K562 (cell line): ENCODE measurements around the gene PRPF8. TPM values are rescaled to one million over a fixed set of nuclear protein-coding genes. Genes with fewer than 3 reads are reported as not detected.

Experiments
- BCL6 ChIP-seq: fragments of 250-450 bp; sonication (Bioruptor Pico); IDR thresholded peaks from 2 replicates; pipeline ENCODE4 v1.4.0; 2020
- FOXK1 ChIP-seq: sonication (generic); formaldehyde crosslinking; IDR thresholded peaks from 2 replicates; pipeline ENCODE4 v1.8.0; 2022; ENCODE audit warnings: missing genetic modification reagents, mild to moderate bottlenecking, borderline replicate concordance
- FUS ChIP-seq: fragments of 200-400 bp; formaldehyde crosslinking; optimal IDR thresholded peaks from 2 replicates; pipeline ENCODE3; 2017; ENCODE audit warnings: low read depth, low read length
- KAT8 ChIP-seq: fragments of 450-650 bp; IDR thresholded peaks from 2 replicates; pipeline ENCODE4 v1.6.1; 2016; ENCODE audit warnings: low read depth, mild to moderate bottlenecking
- MAZ ChIP-seq, 2 experiments: fragments of 450-650 bp in 1 of 2; sonication (generic) in 1 of 2; formaldehyde crosslinking; IDR thresholded peaks in 1 of 2; conservative IDR thresholded peaks in 1 of 2; 2 replicates each; pipeline versions ENCODE4 v1.4.0 to v1.5.0; 2020; ENCODE audit warnings: mild to moderate bottlenecking in 1 of 2, missing genetic modification reagents in 1 of 2
- MECOM ChIP-seq: fragments of 250-450 bp; sonication (Bioruptor Pico); IDR thresholded peaks from 2 replicates; pipeline ENCODE4 v1.8.0; 2022; ENCODE audit warnings: inconsistent platforms
- MITF ChIP-seq: IDR thresholded peaks from 2 replicates; pipeline ENCODE4 v1.6.1; 2014; ENCODE audit warnings: antibody characterized with exemption
- PHF20 ChIP-seq: fragments of 450-650 bp; IDR thresholded peaks from 2 replicates; pipeline ENCODE4 v1.6.1; 2018; ENCODE audit not compliant: partially characterized antibody
- RBBP5 ChIP-seq: fragments of 200-600 bp; sonication (generic); IDR thresholded peaks from 2 replicates; pipeline ENCODE4 v1.6.1; 2012; ENCODE audit warnings: borderline replicate concordance, mild to moderate bottlenecking, low read length, control low read depth, inconsistent platforms; ENCODE audit not compliant: insufficient read depth, poor library complexity, severe bottlenecking
- SIRT6 ChIP-seq: IDR thresholded peaks from one replicate; pipeline ENCODE4 v1.6.1; 2012; ENCODE audit warnings: low read depth, mild to moderate bottlenecking, control low read depth, inconsistent platforms, low read length, moderate library complexity
- TRIM28 ChIP-seq: fragments of 450-650 bp; IDR thresholded peaks from 2 replicates; pipeline ENCODE4 v1.6.1; 2017
- ZNF239 ChIP-seq: fragments of 250-450 bp; sonication (Bioruptor Pico); IDR thresholded peaks from 2 replicates; pipeline ENCODE4 v1.4.0; 2020; ENCODE audit warnings: mild to moderate bottlenecking
- polyA plus RNA-seq, 8 experiments: library from polyadenylated mRNA; depleted of rRNA in 4 of 8; stranded (reverse) in 5 of 8; unstranded in 3 of 8; fragments of >200 nt; fragmentation: Nextera tagmentation in 2 of 8; fragmentation: Illumina TruSeq in 1 of 8; extraction: Ambion mirVana in 2 of 8; extraction: Trizol in 1 of 8; gene quantifications; 2 replicates each; pipeline versions ENCODE4 v1.2.1 to v1.2.3, GENCODE V29; 2011 to 2014; ENCODE audit warnings: inconsistent platforms in 1 of 8, missing spikeins in 1 of 8
- total RNA-seq, 7 experiments: library from RNA; depleted of rRNA in 6 of 7; stranded (reverse); fragments of >200 nt in 6 of 7; fragmentation: Illumina TruSeq in 2 of 7; extraction: Trizol in 2 of 7; gene quantifications; 2 replicates each; pipeline versions ENCODE4 v1.2.1 to v1.2.3, GENCODE V29; 2011 to 2021; ENCODE audit warnings: low replicate concordance in 1 of 7
- TF ChIP-seq, protein P1 (sequence below): sonication (generic); formaldehyde crosslinking; IDR thresholded peaks from 2 replicates; pipeline ENCODE4 v1.8.1; 2023; ENCODE audit warnings: missing genetic modification reagents, mild to moderate bottlenecking, borderline replicate concordance
- TF ChIP-seq, protein P2 (sequence below): fragments of 250-450 bp; sonication (Bioruptor Pico); IDR thresholded peaks from 2 replicates; pipeline ENCODE4 v1.8.0; 2022; ENCODE audit warnings: inconsistent platforms
- TF ChIP-seq, protein P3 (sequence below): fragments of 450-650 bp; IDR thresholded peaks from 2 replicates; pipeline ENCODE4 v1.6.1; 2017; ENCODE audit warnings: antibody characterized with exemption, mild to moderate bottlenecking

Gene PRPF8
- total and polyA plus RNA-seq, 9 of the 15 experiments (the other 6 are each of a cell fraction or from before 2014, with no cell fraction given): 64.3 to 294 (median 85.9) TPM

DNA sequence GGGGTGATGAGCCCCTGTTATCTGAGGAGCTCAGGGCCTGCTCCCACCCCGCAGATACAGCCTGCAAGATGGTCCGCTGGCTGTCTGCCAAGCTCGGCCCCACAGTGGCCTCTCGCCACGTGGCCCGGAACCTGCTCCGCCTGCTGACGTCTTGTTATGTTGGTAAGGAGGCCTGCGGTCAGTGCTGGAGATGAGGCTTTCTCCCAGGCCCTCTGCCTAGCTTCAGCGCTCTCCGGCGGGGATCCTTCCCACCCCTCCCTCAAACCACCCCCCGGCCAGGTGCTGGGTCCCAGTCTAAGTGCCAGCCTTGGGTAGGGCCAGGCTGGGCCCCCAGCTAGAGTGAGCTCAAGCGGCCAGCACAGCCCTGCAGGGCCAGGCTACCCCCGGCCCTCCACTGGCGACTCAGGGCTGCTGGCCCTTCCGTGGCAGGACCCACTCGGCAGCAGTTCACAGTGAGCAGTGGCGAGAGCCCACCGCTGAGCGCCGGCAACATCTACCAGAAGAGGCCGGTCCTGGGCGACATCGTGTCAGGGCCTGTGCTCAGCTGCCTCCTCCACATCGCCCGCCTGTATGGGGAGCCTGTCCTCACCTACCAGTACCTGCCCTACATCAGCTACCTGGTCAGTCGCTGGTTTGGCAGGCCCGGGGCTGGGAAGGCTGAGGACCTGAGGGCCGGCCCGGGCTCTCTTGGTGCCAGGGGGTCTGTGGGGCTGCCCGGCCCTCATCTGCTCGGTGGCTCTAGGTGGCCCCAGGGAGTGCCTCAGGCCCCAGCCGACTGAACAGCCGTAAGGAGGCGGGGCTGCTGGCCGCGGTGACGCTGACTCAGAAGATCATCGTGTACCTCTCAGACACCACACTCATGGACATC is 45.9 kb upstream of the PRPF8 start (continued):
- TF ChIP-seq RBBP5 (no peak), FUS (no peak), KAT8 (no peak), BCL6 (CRISPR knock-in tag) (no peak), MAZ (CRISPR knock-in tag; conservative IDR thresholded peaks at IDR 0.05 in 1 of 2, IDR thresholded peaks at IDR 0.05 in 1 of 2) (peak; percentile 6 to 52; a peak in 3 of 4 replicates), SIRT6 (no peak), MITF (no peak), FOXK1 (CRISPR knock-in tag) (no peak), PHF20 (no peak), MECOM (CRISPR knock-in tag) (no peak), TRIM28 (no peak), ZNF239 (CRISPR knock-in tag) (no peak)
- TF ChIP-seq, protein P1, sequence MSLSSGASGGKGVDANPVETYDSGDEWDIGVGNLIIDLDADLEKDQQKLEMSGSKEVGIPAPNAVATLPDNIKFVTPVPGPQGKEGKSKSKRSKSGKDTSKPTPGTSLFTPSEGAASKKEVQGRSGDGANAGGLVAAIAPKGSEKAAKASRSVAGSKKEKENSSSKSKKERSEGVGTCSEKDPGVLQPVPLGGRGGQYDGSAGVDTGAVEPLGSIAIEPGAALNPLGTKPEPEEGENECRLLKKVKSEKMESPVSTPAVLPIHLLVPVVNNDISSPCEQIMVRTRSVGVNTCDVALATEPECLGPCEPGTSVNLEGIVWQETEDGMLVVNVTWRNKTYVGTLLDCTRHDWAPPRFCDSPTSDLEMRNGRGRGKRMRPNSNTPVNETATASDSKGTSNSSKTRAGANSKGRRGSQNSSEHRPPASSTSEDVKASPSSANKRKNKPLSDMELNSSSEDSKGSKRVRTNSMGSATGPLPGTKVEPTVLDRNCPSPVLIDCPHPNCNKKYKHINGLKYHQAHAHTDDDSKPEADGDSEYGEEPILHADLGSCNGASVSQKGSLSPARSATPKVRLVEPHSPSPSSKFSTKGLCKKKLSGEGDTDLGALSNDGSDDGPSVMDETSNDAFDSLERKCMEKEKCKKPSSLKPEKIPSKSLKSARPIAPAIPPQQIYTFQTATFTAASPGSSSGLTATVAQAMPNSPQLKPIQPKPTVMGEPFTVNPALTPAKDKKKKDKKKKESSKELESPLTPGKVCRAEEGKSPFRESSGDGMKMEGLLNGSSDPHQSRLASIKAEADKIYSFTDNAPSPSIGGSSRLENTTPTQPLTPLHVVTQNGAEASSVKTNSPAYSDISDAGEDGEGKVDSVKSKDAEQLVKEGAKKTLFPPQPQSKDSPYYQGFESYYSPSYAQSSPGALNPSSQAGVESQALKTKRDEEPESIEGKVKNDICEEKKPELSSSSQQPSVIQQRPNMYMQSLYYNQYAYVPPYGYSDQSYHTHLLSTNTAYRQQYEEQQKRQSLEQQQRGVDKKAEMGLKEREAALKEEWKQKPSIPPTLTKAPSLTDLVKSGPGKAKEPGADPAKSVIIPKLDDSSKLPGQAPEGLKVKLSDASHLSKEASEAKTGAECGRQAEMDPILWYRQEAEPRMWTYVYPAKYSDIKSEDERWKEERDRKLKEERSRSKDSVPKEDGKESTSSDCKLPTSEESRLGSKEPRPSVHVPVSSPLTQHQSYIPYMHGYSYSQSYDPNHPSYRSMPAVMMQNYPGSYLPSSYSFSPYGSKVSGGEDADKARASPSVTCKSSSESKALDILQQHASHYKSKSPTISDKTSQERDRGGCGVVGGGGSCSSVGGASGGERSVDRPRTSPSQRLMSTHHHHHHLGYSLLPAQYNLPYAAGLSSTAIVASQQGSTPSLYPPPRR (CRISPR knock-in tag): peak; percentile 83; the same call in 1 of the 2 replicates
- TF ChIP-seq, protein P2, sequence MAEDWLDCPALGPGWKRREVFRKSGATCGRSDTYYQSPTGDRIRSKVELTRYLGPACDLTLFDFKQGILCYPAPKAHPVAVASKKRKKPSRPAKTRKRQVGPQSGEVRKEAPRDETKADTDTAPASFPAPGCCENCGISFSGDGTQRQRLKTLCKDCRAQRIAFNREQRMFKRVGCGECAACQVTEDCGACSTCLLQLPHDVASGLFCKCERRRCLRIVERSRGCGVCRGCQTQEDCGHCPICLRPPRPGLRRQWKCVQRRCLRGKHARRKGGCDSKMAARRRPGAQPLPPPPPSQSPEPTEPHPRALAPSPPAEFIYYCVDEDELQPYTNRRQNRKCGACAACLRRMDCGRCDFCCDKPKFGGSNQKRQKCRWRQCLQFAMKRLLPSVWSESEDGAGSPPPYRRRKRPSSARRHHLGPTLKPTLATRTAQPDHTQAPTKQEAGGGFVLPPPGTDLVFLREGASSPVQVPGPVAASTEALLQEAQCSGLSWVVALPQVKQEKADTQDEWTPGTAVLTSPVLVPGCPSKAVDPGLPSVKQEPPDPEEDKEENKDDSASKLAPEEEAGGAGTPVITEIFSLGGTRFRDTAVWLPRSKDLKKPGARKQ (CRISPR knock-in tag): no peak
- TF ChIP-seq, protein P3, sequence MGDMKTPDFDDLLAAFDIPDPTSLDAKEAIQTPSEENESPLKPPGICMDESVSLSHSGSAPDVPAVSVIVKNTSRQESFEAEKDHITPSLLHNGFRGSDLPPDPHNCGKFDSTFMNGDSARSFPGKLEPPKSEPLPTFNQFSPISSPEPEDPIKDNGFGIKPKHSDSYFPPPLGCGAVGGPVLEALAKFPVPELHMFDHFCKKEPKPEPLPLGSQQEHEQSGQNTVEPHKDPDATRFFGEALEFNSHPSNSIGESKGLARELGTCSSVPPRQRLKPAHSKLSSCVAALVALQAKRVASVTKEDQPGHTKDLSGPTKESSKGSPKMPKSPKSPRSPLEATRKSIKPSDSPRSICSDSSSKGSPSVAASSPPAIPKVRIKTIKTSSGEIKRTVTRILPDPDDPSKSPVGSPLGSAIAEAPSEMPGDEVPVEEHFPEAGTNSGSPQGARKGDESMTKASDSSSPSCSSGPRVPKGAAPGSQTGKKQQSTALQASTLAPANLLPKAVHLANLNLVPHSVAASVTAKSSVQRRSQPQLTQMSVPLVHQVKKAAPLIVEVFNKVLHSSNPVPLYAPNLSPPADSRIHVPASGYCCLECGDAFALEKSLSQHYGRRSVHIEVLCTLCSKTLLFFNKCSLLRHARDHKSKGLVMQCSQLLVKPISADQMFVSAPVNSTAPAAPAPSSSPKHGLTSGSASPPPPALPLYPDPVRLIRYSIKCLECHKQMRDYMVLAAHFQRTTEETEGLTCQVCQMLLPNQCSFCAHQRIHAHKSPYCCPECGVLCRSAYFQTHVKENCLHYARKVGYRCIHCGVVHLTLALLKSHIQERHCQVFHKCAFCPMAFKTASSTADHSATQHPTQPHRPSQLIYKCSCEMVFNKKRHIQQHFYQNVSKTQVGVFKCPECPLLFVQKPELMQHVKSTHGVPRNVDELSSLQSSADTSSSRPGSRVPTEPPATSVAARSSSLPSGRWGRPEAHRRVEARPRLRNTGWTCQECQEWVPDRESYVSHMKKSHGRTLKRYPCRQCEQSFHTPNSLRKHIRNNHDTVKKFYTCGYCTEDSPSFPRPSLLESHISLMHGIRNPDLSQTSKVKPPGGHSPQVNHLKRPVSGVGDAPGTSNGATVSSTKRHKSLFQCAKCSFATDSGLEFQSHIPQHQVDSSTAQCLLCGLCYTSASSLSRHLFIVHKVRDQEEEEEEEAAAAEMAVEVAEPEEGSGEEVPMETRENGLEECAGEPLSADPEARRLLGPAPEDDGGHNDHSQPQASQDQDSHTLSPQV: peak; percentile 95
